Right atrium auricular region (tissue), 2 donors: Measurements from ENCODE around the gene THBS1. TPM values are rescaled to one million over a fixed set of nuclear protein-coding genes. Genes with fewer than 3 reads are reported as not detected.

Experiments used
- DNase-seq: peaks from one replicate; pipeline ENCODE4 v3.0.0-alpha.2; 2019; ENCODE audit warnings: low spot score
- H3K27ac ChIP-seq, 2 donors: fragments of 200-600 bp; sonication (generic); 1 replicate in 1 of 2; 2 replicates in 1 of 2; pipeline ENCODE4 v1.5.1; 2016 to 2019
- H3K27me3 ChIP-seq, 2 donors: fragments of 200-600 bp; sonication (generic); one replicate each; pipeline versions ENCODE4 v1.5.1 to v1.6.0; 2017 to 2019
- H3K36me3 ChIP-seq: fragments of 200-600 bp; sonication (generic); one replicate; pipeline ENCODE4 v1.5.1; 2016
- H3K4me1 ChIP-seq, 2 donors: fragments of 200-600 bp; sonication (generic); one replicate each; pipeline versions ENCODE4 v1.5.1 to v1.6.0; 2017 to 2019
- H3K4me3 ChIP-seq, 2 donors: fragments of 200-600 bp; sonication (generic); 1 replicate in 1 of 2; 2 replicates in 1 of 2; pipeline ENCODE4 v1.5.1; 2017 to 2019; ENCODE audit warnings: mild to moderate bottlenecking in 1 of 2, moderate library complexity in 1 of 2
- H3K9me3 ChIP-seq, 2 donors: fragments of 200-600 bp; sonication (generic); one replicate each; pipeline ENCODE4 v1.5.1; 2019
- CTCF ChIP-seq, 2 donors: fragments of 200-600 bp; sonication (generic); IDR thresholded peaks; one replicate each; pipeline ENCODE4 v1.5.1; 2019; ENCODE audit warnings: antibody characterized with exemption in 2 of 2
- total RNA-seq, 2 donors: library from RNA; depleted of rRNA; stranded (reverse); fragments of >200 nt; gene quantifications; one replicate each; pipeline ENCODE4 v1.1.0, GENCODE V29; 2016

The THBS1 gene
- total RNA-seq, 2 donors from 2014 or later = 67.8 to 205 TPM

GRCh38 chr15:39586387-39587095, 5.7 kb downstream of the THBS1 start:
- TF ChIP-seq CTCF (IDR thresholded peaks at IDR 0.05) = no peak
- Histone ChIP-seq H3K4me3 (no peak overlapping the region), H3K27ac (peak overlapping the region in 1 of 2 donors; percentile 4), H3K4me1 (peaks cover 0 to 37% of the 10 kb centered on the region in 2 donors), H3K9me3 (no peaks in the 10 kb centered on the region), H3K36me3 (peaks cover 99% of the 10 kb centered on the region), H3K27me3 (no peaks in the 10 kb centered on the region)
- no peak for DNase-seq

GRCh38 chr15:39587096-39587721, 6.3 kb downstream of the THBS1 start:
- Histone ChIP-seq H3K4me3 (no peak overlapping the region), H3K27me3 (no peaks in the 10 kb centered on the region), H3K4me1 (peaks cover 0 to 30% of the 10 kb centered on the region in 2 donors), H3K36me3 (peaks cover 100% of the 10 kb centered on the region), H3K9me3 (no peaks in the 10 kb centered on the region), H3K27ac (no peak overlapping the region)
- TF ChIP-seq CTCF (IDR thresholded peaks at IDR 0.05) = no peak
- DNase-seq = no peak

GRCh38 chr15:39587731-39588530, 7.1 kb downstream of the THBS1 start:
- H3K27me3 ChIP-seq = no peaks in the 10 kb centered on the region
- no peak for DNase-seq
- peaks cover 100% of the 10 kb centered on the region for H3K36me3 ChIP-seq
- H3K9me3 ChIP-seq = no peaks in the 10 kb centered on the region
- no peak overlapping the region for H3K4me3 ChIP-seq
- no peak overlapping the region for H3K27ac ChIP-seq
- H3K4me1 ChIP-seq = peaks cover 0 to 23% of the 10 kb centered on the region in 2 donors
- TF ChIP-seq CTCF (IDR thresholded peaks at IDR 0.05) = no peak

- H3K27ac ChIP-seq = no peak overlapping the region
- H3K4me3 ChIP-seq = no peak overlapping the region
- H3K27me3 ChIP-seq = no peaks in the 10 kb centered on the region
- no peak for TF ChIP-seq CTCF (IDR thresholded peaks at IDR 0.05)
- DNase-seq = no peak
- H3K36me3 ChIP-seq = peaks cover 100% of the 10 kb centered on the region
- H3K9me3 ChIP-seq = no peaks in the 10 kb centered on the region
- H3K4me1 ChIP-seq = peaks cover 0 to 16% of the 10 kb centered on the region in 2 donors
Measured at GRCh38 chr15:39588531-39589192, 7.8 kb downstream of the THBS1 start.

- no peak for DNase-seq
- Histone ChIP-seq H3K9me3 (no peaks in the 10 kb centered on the region), H3K27ac (no peak overlapping the region), H3K4me3 (no peak overlapping the region), H3K36me3 (peaks cover 100% of the 10 kb centered on the region), H3K27me3 (no peaks in the 10 kb centered on the region), H3K4me1 (peaks cover 0 to 9% of the 10 kb centered on the region in 2 donors)
- no peak for TF ChIP-seq CTCF (IDR thresholded peaks at IDR 0.05)
Measured at GRCh38 chr15:39589193-39589814, 8.4 kb downstream of the THBS1 start.
